Measurements from ENCODE around the gene SSR4. TPM values are rescaled to one million over a fixed set of nuclear protein-coding genes. Genes with fewer than 3 reads are reported as not detected.

The SSR4 gene
- total RNA-seq, 1 donor from 2014 or later: 297 TPM

DNA sequence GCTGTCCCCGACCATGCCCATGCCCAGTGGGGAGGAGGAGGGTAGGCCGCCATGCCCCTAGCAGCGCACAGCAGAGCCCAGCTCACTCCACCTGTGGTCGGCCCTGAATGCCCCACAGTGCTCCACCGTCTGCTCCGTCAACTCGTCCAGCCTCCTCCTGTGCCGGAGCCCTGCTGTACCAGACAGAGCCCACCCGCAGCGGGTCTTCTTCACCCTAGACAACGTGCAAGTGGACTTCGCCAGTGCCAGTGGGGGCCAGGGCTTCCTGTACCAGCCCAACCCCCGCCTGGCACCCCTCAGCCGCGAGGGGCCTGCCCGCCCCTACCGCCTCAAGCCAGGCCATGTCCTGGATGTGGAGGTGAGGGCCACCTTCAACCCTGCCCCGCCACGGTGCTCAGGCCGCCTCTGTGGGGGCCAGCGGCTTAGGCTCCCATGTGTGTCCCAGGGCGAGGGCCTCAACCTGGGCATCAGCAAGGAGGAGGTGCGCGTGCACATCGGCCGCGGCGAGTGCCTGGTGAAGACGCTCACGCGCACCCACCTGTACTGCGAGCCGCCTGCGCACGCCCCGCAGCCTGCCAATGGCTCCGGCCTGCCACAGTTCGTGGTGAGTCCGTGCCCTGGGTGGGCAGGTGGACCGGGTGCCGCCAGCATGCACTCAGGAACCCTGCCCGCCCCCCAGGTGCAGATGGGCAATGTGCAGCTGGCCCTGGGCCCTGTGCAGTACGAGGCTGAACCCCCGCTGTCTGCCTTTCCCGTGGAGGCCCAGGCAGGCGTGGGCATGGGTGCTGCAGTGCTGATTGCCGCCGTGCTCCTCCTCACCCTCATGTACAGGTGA lies 20.5 kb upstream of the SSR4 start:
- DNase-seq (ENCODE audit: extremely low spot score, unreplicated experiment): no peak

DNA sequence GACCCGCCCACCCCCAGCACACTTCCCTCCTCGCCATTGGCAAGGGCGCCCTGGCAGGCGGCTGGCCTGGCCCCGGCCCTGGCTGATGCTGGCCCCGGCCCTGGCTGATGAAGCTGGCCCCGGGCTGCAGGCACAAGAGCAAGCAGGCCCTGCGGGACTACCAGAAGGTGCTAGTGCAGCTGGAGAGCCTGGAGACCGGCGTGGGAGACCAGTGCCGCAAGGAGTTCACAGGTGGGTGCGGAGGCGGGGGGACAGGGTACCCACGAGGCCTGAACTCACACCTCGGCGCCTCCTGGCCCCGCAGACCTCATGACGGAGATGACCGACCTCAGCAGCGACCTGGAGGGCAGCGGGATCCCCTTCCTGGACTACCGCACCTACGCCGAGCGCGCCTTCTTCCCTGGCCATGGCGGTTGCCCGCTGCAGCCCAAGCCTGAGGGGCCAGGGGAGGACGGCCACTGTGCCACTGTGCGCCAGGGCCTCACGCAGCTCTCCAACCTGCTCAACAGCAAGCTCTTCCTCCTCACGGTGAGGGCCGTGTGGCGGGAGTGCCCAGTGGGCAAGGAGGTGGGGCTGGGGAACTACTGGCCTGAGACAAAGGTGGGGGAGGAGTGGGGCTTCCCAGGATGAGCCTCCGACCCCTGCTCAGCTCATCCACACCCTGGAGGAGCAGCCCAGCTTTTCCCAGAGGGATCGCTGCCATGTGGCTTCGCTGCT lies 19.7 kb upstream of the SSR4 start:
- no peak for DNase-seq (ENCODE audit: extremely low spot score, unreplicated experiment)
- no peaks in the 10 kb centered on the region for H3K9me3 Mint-ChIP-seq (ENCODE audit: unreplicated experiment)
- H3K4me3 Mint-ChIP-seq (ENCODE audit: unreplicated experiment): no peak overlapping the region
- H3K27ac Mint-ChIP-seq (ENCODE audit: unreplicated experiment): no peak overlapping the region
- TF ChIP-seq, protein P1, sequence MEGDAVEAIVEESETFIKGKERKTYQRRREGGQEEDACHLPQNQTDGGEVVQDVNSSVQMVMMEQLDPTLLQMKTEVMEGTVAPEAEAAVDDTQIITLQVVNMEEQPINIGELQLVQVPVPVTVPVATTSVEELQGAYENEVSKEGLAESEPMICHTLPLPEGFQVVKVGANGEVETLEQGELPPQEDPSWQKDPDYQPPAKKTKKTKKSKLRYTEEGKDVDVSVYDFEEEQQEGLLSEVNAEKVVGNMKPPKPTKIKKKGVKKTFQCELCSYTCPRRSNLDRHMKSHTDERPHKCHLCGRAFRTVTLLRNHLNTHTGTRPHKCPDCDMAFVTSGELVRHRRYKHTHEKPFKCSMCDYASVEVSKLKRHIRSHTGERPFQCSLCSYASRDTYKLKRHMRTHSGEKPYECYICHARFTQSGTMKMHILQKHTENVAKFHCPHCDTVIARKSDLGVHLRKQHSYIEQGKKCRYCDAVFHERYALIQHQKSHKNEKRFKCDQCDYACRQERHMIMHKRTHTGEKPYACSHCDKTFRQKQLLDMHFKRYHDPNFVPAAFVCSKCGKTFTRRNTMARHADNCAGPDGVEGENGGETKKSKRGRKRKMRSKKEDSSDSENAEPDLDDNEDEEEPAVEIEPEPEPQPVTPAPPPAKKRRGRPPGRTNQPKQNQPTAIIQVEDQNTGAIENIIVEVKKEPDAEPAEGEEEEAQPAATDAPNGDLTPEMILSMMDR (IDR thresholded peaks at IDR 0.05): no peak
- H3K27me3 Mint-ChIP-seq (ENCODE audit: unreplicated experiment): no peaks in the 10 kb centered on the region
- H3K4me1 Mint-ChIP-seq (ENCODE audit: unreplicated experiment): no peaks in the 10 kb centered on the region
- H3K36me3 Mint-ChIP-seq (ENCODE audit: unreplicated experiment): no peaks in the 10 kb centered on the region

More for the DNA sequence above, 20.5 kb upstream of the SSR4 start:
- Mint-ChIP-seq H3K36me3 (ENCODE audit: unreplicated experiment) (no peaks in the 10 kb centered on the region), H3K4me1 (ENCODE audit: unreplicated experiment) (no peaks in the 10 kb centered on the region), H3K9me3 (ENCODE audit: unreplicated experiment) (no peaks in the 10 kb centered on the region), H3K27me3 (ENCODE audit: unreplicated experiment) (no peaks in the 10 kb centered on the region), H3K4me3 (ENCODE audit: unreplicated experiment) (no peak overlapping the region), H3K27ac (ENCODE audit: unreplicated experiment) (no peak overlapping the region)
- TF ChIP-seq, protein P1 (IDR thresholded peaks at IDR 0.05): no peak

DNA sequence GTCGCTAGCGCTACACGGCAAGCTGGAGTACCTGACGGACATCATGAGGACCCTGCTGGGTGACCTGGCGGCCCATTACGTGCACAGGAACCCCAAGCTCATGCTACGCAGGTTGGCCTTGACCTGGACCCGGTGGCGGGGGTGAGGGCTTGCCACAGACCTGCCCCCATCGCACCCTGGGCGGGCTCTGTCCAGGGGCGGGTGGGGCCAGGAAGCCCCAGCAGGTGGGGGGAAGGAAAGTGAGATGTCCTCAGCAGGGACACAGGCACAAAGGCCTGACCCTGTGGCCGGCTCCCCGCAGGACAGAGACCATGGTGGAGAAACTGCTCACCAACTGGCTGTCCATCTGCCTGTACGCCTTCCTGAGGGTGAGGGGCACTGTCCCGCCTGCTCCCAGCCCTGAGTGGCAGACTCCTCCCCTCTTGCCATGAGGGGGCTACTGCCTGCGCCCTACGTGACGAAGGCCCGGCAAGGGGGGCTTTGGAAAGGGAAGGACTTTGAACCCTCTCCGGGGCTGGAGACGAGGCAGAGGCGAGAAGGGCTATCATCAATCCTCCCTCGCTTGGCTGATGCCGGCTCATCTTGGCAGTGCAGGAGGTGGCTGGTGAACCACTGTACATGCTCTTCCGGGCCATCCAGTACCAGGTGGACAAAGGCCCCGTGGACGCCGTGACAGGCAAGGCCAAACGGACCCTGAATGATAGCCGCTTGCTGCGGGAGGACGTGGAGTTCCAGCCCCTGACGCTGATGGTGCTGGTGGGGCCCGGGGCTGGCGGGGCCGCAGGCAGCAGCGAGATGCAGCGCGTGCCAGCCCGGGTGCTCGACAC lies 19.0 kb upstream of the SSR4 start:
- H3K9me3 Mint-ChIP-seq (ENCODE audit: unreplicated experiment): no peaks in the 10 kb centered on the region
- H3K27me3 Mint-ChIP-seq (ENCODE audit: unreplicated experiment): no peaks in the 10 kb centered on the region
- no peaks in the 10 kb centered on the region for H3K36me3 Mint-ChIP-seq (ENCODE audit: unreplicated experiment)
- DNase-seq (ENCODE audit: extremely low spot score, unreplicated experiment): no peak
- no peak overlapping the region for H3K27ac Mint-ChIP-seq (ENCODE audit: unreplicated experiment)
- no peak overlapping the region for H3K4me3 Mint-ChIP-seq (ENCODE audit: unreplicated experiment)
- peaks cover 4% of the 10 kb centered on the region for H3K4me1 Mint-ChIP-seq (ENCODE audit: unreplicated experiment)
- TF ChIP-seq, protein P1 (IDR thresholded peaks at IDR 0.05): no peak

DNA sequence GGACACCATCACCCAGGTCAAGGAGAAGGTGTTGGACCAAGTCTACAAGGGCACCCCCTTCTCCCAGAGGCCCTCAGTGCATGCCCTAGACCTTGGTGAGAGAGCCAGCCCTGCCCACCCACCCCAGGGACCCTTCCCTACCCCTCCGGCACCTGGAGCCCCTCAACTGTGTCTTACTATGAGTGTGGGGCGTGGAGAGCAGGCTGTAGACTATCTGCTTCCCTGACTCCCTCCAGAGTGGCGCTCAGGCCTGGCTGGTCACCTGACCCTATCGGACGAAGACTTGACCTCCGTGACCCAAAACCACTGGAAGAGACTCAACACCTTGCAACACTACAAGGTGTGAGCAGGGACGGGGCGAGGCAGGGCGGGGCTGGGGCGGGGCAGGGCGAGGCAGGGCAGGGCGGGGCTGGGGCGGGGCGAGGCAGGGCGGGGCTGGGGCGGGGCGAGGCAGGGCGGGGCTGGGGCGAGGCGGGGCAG lies 18.3 kb upstream of the SSR4 start:
- Mint-ChIP-seq H3K4me1 (ENCODE audit: unreplicated experiment) (peaks cover 4% of the 10 kb centered on the region), H3K4me3 (ENCODE audit: unreplicated experiment) (no peak overlapping the region), H3K27me3 (ENCODE audit: unreplicated experiment) (no peaks in the 10 kb centered on the region), H3K27ac (ENCODE audit: unreplicated experiment) (no peak overlapping the region), H3K36me3 (ENCODE audit: unreplicated experiment) (no peaks in the 10 kb centered on the region), H3K9me3 (ENCODE audit: unreplicated experiment) (no peaks in the 10 kb centered on the region)
- TF ChIP-seq, protein P1 (IDR thresholded peaks at IDR 0.05): no peak
- no peak for DNase-seq (ENCODE audit: extremely low spot score, unreplicated experiment)
